Activated CD8-positive, alpha-beta memory T cell treated with anti-CD3 and anti-CD28 coated beads, Interleukin-2, amount 50 U/mL, for 48 hours (primary cell): ENCODE data around the gene FTSJ3.
A peak's percentile ranks its signal among the peaks of the same experiment; 100 is the strongest.

Experiments
- DNase-seq: peaks from one replicate; pipeline ENCODE4 v3.0.0-alpha.2; 2020

FTSJ3 gene

DNA sequence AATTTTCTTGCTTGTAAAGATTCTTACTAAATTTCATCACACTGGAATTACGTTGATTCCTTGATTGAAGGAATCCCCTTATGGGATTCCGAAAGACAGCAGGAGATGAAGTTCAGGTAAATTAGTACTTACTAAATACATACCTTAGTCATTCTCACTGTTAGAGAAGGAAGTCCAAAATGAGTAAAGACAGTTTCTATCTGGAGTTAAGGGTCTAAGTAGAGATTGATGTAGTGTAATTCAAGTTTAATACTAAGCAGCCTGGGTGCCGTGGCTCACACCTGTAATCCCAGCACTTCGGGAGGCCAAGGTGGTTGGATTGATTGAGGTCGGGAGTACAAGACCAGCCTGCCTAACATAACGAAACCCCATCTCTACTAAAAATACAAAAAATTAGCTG is 43.9 kb downstream of the FTSJ3 start:
- no peak for DNase-seq

DNA sequence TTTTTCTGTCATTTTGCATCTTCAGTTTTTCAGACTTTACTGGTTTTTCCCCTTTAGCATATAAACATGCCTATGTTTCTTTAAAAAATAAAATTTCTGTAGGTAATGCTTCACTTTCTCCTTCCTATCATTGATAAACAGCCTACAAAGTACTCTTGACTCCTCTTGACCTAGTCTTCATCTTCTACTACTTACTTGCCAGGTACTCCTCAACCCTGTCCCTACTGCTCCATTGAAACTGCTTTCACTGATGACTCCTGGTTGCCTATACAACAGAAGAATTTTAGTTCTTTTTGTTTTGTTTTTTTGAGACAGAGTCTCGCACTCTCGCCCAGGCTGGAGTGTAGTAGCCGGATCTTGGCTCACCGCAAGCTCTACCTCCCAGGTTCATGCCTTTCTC is 46.5 kb downstream of the FTSJ3 start:
- DNase-seq: no peak

DNA sequence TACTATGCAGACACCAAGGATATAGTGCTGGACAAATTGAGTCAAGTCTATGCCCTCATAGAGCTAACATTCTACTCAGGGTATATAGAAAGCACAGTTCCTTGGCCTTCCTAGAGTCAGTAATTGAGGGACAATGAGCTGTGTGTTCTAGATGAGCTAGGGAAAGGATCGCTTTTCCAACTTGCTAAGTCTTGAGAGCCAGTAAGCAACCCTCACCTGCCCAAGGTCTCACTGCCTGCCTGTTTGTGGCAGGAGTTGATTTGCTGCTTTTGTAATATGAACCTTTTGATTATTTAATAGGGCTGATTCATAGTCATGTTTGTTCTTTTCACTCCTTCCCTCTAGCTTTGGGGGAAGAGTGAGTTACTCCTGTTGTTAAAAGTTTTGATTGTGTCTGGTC is 47.0 kb downstream of the FTSJ3 start:
- DNase-seq: no peak

DNA sequence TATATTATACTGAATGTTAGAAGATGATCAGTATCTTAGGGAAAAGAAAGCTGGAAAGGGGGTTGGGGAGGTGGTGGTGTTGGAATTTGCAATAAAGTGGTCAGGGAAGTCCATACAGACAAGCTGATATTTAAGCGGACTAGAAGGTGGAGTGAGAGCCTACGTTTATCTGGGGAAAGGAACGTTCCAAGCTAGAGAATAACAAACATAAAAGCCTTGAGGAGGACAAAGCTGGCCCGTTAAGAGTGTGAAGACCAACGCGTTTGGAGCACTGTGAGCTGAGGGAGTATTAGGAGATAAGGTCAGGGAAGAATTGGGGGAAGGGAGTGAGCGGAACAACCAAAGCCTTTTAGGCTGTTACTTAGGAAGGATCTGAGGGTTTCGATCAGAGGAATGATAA is 52.0 kb downstream of the FTSJ3 start:
- DNase-seq: no peak

DNA sequence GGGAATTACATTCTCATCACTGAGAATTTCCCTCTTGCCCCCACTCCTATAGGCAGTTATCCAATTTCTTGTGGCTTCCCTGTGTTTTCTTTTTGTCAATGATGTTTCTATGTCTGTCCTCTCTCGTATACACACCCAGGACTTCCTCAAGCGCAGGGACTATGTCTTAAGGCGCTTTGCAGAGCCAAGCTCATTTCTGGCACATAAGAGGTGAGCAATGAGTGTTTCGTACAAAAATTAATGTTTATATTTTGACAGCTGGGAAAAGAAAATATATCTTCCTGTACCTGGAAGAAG is 52.5 kb downstream of the FTSJ3 start:
- no peak for DNase-seq

DNA sequence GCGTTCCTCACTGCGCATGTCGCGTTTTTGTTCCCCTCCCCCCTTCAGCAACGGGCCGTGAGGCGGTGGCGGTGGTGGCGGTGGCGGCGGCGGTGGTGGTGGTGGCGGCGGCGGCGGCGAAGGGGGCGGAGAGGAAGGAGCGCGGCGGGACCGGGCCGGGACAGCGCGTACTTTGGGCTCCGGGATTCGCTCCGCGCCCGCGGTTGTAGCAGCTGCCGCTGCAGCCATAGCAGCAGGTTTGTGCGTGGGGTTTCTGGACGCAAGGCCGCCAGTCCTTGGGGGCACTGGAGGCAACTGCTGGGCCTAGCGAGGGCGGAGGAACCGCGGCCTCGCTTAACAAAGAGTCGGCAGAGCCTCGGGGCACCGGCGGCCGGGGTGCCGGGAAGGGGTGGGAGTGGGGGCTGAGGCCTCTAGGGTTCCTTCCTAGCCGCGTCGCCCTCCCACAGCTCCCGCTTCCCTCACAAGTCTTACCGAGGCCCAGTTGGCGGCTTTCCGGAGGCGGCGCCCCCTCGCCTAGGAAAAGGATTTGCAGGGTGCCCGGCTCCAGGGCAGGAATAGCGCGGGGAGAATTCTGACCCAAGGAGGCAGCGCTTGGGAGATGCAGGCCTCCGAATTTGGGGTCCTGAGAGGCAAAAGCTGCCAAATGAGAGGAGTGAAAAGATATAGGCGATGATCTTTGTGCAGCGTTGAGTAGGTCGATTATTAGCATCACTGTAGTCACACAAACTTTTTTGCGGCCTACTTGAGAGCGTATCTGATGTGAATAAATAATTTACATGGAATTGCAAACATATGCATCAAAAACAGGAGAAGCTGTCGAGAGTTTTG is 53.1 kb downstream of the FTSJ3 start, which contains the start of gene DDX42:
Gene DDX42 (plus strand): TSS at position 30 of the 828 bp plus-strand sequence. CDS start 12,880 bp downstream, outside the sequence.
- DNase-seq: no peak

DNA sequence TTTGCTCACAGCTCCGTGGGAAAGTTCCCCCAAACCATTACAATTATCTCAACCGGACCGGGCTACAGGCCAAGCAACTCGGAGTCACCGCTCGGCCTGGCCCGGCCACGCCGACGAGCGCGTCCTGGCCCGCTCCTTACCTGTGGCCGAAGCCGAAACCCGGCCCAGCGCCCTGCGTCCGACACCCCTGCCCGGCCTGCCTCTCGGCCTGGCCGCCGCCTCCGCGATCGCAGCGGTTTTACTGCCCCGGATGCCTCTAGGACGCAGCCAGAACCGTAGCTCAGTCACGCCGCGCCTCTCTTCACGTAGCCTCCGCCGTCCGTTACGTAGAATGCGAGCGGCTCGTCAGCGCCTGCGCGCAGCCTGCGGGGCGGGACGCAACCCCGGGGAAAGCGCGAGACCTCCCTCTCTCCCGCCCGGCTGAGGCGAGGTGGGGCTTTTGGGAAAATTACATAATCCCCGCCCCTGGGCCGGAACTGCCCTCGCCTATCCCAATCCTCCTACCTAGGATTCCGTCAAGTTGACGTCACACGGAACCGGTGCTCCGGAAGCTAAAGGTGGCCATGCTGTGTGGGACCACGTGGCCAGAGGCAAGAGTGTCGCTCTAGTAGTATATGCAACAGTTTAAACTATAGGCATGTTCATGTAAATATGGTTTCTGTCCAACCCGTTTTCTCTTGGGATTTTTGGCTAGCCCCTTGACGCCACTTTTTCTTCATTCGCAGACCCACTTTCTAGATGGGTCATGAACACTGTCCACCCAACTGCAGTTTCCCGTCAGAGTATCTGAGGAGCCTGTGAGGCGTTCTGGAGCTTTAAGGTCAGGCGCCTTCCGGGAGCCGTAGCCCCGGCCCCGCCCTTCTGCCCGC is 54.0 kb downstream of the FTSJ3 start, which contains the start of gene CCDC47:
Gene CCDC47 (minus strand): TSS at position 326 of the 869 bp plus-strand sequence. CDS start 7,422 bp downstream, outside the sequence.
- peak; percentile 97 for DNase-seq

DNA sequence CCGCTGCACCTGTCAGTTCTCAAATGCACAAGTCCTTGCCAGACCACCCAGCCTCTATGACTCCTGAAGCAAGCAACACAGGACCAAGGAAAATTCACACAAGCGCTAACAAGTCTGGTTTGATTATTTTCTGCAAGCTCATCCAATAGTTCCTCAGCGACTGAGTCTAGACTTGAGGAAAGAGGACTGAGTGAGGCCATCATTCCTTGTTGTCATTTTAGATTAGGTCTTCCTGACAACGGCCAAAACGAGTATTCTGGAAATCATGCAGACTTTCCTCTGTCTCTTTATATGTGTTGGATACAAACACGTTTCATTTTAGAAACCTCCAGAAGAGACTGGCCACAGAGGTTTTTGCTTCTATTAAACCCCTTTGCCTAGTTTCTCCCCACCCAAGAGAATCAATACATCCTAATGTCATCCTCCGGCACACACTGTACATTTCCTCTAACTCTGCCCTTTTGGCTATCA is 54.6 kb downstream of the FTSJ3 start:
- DNase-seq: no peak
